Natural killer cell treated with Interleukin-12 subunit alpha and Interleukin-12 subunit beta and Interleukin-15 and Interleukin-18, amount 100 ng/mL, for 72 hours (primary cell): ENCODE data around the gene NHERF2. TPM values are rescaled to one million over a fixed set of nuclear protein-coding genes. Genes with fewer than 3 reads are reported as not detected.
"Not testable (repeated sequence)": the region's sequence is repeated elsewhere in the genome, so short reads cannot be mapped to it uniquely, and the experiment has no call there.

Experiments used
- ATAC-seq, 2 donors: fragments of 150-1000 bp; cut with Tn5 transposase in 1 of 2; sonication (Bioruptor Pico), chemical (Tn5 transposase) in 1 of 2; 2 replicates each; pipeline ENCODE4 v1.10.0; 2021
- DNase-seq: peaks from one replicate; pipeline ENCODE4 v3.0.0; 2022; ENCODE audit warnings: low spot score
- H3K27ac Mint-ChIP-seq, 2 donors: 1 replicate in 1 of 2; 2 replicates in 1 of 2; pipeline ENCODE4 v1.8.0; 2022; ENCODE audit warnings: mixed read lengths in 2 of 2, mild to moderate bottlenecking in 1 of 2, moderate library complexity in 1 of 2
- H3K27me3 Mint-ChIP-seq, 2 donors: 1 replicate in 1 of 2; 2 replicates in 1 of 2; pipeline ENCODE4 v1.8.0; 2022; ENCODE audit warnings: mixed read lengths in 2 of 2
- H3K36me3 Mint-ChIP-seq: one replicate; pipeline ENCODE4 v1.8.0; 2022; ENCODE audit warnings: mixed read lengths
- H3K4me1 Mint-ChIP-seq, 2 donors: 1 replicate in 1 of 2; 2 replicates in 1 of 2; pipeline ENCODE4 v1.8.0; 2022; ENCODE audit warnings: low read depth in 2 of 2, mixed read lengths in 2 of 2, mild to moderate bottlenecking in 1 of 2
- H3K4me3 Mint-ChIP-seq: one replicate; pipeline ENCODE4 v1.8.0; 2022; ENCODE audit warnings: mixed read lengths
- H3K9me3 Mint-ChIP-seq: 2 replicates; pipeline ENCODE4 v1.8.0; 2022; ENCODE audit warnings: mixed read lengths
- total RNA-seq, 2 donors: library from RNA; stranded (reverse); gene quantifications; one replicate each; pipeline ENCODE4 v1.2.3, GENCODE V29; 2022

Gene NHERF2
- total RNA-seq, 2 donors from 2014 or later: 3.8 to 4.5 TPM

GRCh38 chr16:2032285-2033056 lies 5.8 kb downstream of the NHERF2 start:
- peak; percentile 5 to 65 for ATAC-seq
- H3K27ac Mint-ChIP-seq: no peak overlapping the region

GRCh38 chr16:2033057-2033908 lies 6.6 kb downstream of the NHERF2 start:
- ATAC-seq (peak in 1 of 2 donors; percentile 8), DNase-seq (no peak)
- Mint-ChIP-seq H3K4me3 (no peak overlapping the region), H3K9me3 (no peaks in the 10 kb centered on the region), H3K27ac (no peak overlapping the region), H3K36me3 (no peaks in the 10 kb centered on the region), H3K27me3 (no peaks in the 10 kb centered on the region), H3K4me1 (peaks cover 0 to 3% of the 10 kb centered on the region in 2 donors)

More at GRCh38 chr16:2032285-2033056, 5.8 kb downstream of the NHERF2 start:
- peaks cover 0 to 3% of the 10 kb centered on the region in 2 donors for H3K4me1 Mint-ChIP-seq
- no peaks in the 10 kb centered on the region for H3K36me3 Mint-ChIP-seq
- H3K9me3 Mint-ChIP-seq: no peaks in the 10 kb centered on the region
- DNase-seq: no peak
- no peaks in the 10 kb centered on the region for H3K27me3 Mint-ChIP-seq
- no peak overlapping the region for H3K4me3 Mint-ChIP-seq

GRCh38 chr16:2033909-2034695 lies 7.4 kb downstream of the NHERF2 start:
- not testable (repeated sequence) for ATAC-seq, H3K27me3 Mint-ChIP-seq, H3K9me3 Mint-ChIP-seq, H3K4me1 Mint-ChIP-seq, DNase-seq, H3K4me3 Mint-ChIP-seq, H3K36me3 Mint-ChIP-seq, H3K27ac Mint-ChIP-seq

GRCh38 chr16:2034696-2035430 lies 8.2 kb downstream of the NHERF2 start:
- Mint-ChIP-seq H3K27me3 (no peaks in the 10 kb centered on the region), H3K27ac (no peak overlapping the region), H3K36me3 (no peaks in the 10 kb centered on the region), H3K4me1 (peaks cover 0 to 3% of the 10 kb centered on the region in 2 donors), H3K4me3 (no peak overlapping the region), H3K9me3 (no peaks in the 10 kb centered on the region)
- ATAC-seq (no peak), DNase-seq (no peak)

- Mint-ChIP-seq H3K4me1 (peaks cover 0 to 3% of the 10 kb centered on the region in 2 donors), H3K27ac (no peak overlapping the region), H3K4me3 (no peak overlapping the region), H3K27me3 (no peaks in the 10 kb centered on the region), H3K36me3 (no peaks in the 10 kb centered on the region), H3K9me3 (no peaks in the 10 kb centered on the region)
- no peak for ATAC-seq
- DNase-seq: no peak
Observed at GRCh38 chr16:2035431-2036199, 8.9 kb downstream of the NHERF2 start.

- no peak for DNase-seq
- no peak overlapping the region for H3K4me3 Mint-ChIP-seq
- no peak for ATAC-seq
- no peaks in the 10 kb centered on the region for H3K36me3 Mint-ChIP-seq
- no peak overlapping the region for H3K27ac Mint-ChIP-seq
- H3K9me3 Mint-ChIP-seq: no peaks in the 10 kb centered on the region
- H3K27me3 Mint-ChIP-seq: no peaks in the 10 kb centered on the region
- peaks cover 0 to 3% of the 10 kb centered on the region in 2 donors for H3K4me1 Mint-ChIP-seq
Observed at GRCh38 chr16:2036200-2036966, 9.7 kb downstream of the NHERF2 start.

GRCh38 chr16:2037115-2037514 lies 10.4 kb downstream of the NHERF2 start:
- Mint-ChIP-seq H3K27me3 (no peaks in the 10 kb centered on the region), H3K36me3 (no peaks in the 10 kb centered on the region), H3K9me3 (no peaks in the 10 kb centered on the region), H3K27ac (no peak overlapping the region), H3K4me3 (no peak overlapping the region), H3K4me1 (peaks cover 0 to 3% of the 10 kb centered on the region in 2 donors)
- DNase-seq (no peak), ATAC-seq (no peak)

GRCh38 chr16:2037647-2038381 lies 11.1 kb downstream of the NHERF2 start:
- no peak for ATAC-seq
- H3K27me3 Mint-ChIP-seq: no peaks in the 10 kb centered on the region
- no peak overlapping the region for H3K4me3 Mint-ChIP-seq
- H3K27ac Mint-ChIP-seq: no peak overlapping the region
- DNase-seq: no peak
- H3K36me3 Mint-ChIP-seq: no peaks in the 10 kb centered on the region
- H3K9me3 Mint-ChIP-seq: no peaks in the 10 kb centered on the region
- H3K4me1 Mint-ChIP-seq: no peaks in the 10 kb centered on the region

- no peaks in the 10 kb centered on the region for H3K27me3 Mint-ChIP-seq
- no peak overlapping the region for H3K27ac Mint-ChIP-seq
- H3K4me1 Mint-ChIP-seq: no peaks in the 10 kb centered on the region
- no peak for DNase-seq
- no peak for ATAC-seq
- no peaks in the 10 kb centered on the region for H3K36me3 Mint-ChIP-seq
- H3K4me3 Mint-ChIP-seq: no peak overlapping the region
- no peaks in the 10 kb centered on the region for H3K9me3 Mint-ChIP-seq
Observed at GRCh38 chr16:2038382-2039231, 11.9 kb downstream of the NHERF2 start.

- Mint-ChIP-seq H3K4me3 (no peak overlapping the region), H3K4me1 (no peaks in the 10 kb centered on the region), H3K27ac (no peak overlapping the region), H3K27me3 (no peaks in the 10 kb centered on the region), H3K9me3 (no peaks in the 10 kb centered on the region), H3K36me3 (no peaks in the 10 kb centered on the region)
- ATAC-seq: no peak
- no peak for DNase-seq
Observed at GRCh38 chr16:2039274-2040031, 12.8 kb downstream of the NHERF2 start.
